Embryonic facial prominence (tissue), 1 donor: ENCODE results near the gene CCDC175.

ENCODE experiments used
- DNase-seq: peaks from one replicate; pipeline ENCODE4 v3.0.0-alpha.2; 2016; ENCODE audit errors: extremely low spot score

CCDC175 gene

GRCh38 chr14:59540852-59541251, 35.8 kb downstream of the CCDC175 start:
- no peak for DNase-seq

GRCh38 chr14:59538936-59539335, 37.7 kb downstream of the CCDC175 start:
- DNase-seq = no peak

- DNase-seq = no peak
Observed at GRCh38 chr14:59537476-59537875, 39.1 kb downstream of the CCDC175 start.

GRCh38 chr14:59534361-59534987, 42.1 kb downstream of the CCDC175 start:
- DNase-seq = no peak

- no peak for DNase-seq
Observed at GRCh38 chr14:59532419-59532818, 44.2 kb downstream of the CCDC175 start.

GRCh38 chr14:59530349-59530748, 46.3 kb downstream of the CCDC175 start:
- no peak for DNase-seq

GRCh38 chr14:59529189-59529588, 47.4 kb downstream of the CCDC175 start:
- no peak for DNase-seq

- no peak for DNase-seq
Observed at GRCh38 chr14:59520224-59520623, 56.4 kb downstream of the CCDC175 start.

GRCh38 chr14:59511916-59512575, 64.6 kb downstream of the CCDC175 start:
- DNase-seq = no peak

- DNase-seq = no peak
Observed at GRCh38 chr14:59510966-59511365, 65.6 kb downstream of the CCDC175 start.

GRCh38 chr14:59510001-59510400, 66.6 kb downstream of the CCDC175 start:
- DNase-seq = no peak

GRCh38 chr14:59509101-59509500, 67.5 kb downstream of the CCDC175 start:
- DNase-seq = no peak

GRCh38 chr14:59507752-59508103, 68.9 kb downstream of the CCDC175 start:
- no peak for DNase-seq

- DNase-seq = no peak
Observed at GRCh38 chr14:59507063-59507751, 69.4 kb downstream of the CCDC175 start.

GRCh38 chr14:59503256-59503655, 73.4 kb downstream of the CCDC175 start:
- no peak for DNase-seq

- no peak for DNase-seq
Observed at GRCh38 chr14:59500732-59501131, 75.9 kb downstream of the CCDC175 start.

- no peak for DNase-seq
Observed at GRCh38 chr14:59492384-59492783, 84.2 kb downstream of the CCDC175 start.

- no peak for DNase-seq
Observed at GRCh38 chr14:59490756-59491155, 85.9 kb downstream of the CCDC175 start.

- DNase-seq = no peak
Observed at GRCh38 chr14:59484639-59485175, 91.9 kb downstream of the CCDC175 start.

- DNase-seq = peak; percentile 91
Observed at GRCh38 chr14:59483819-59484638, 92.6 kb downstream of the CCDC175 start, which contains the start of the genes JKAMP and L3HYPDH. JKAMP (plus strand) TSS chr14:59484517; CDS start chr14:59484590, 73 bp downstream. L3HYPDH (minus strand) TSS chr14:59484408; CDS start chr14:59484316, 92 bp downstream.

- DNase-seq = no peak
Observed at GRCh38 chr14:59483363-59483762, 93.2 kb downstream of the CCDC175 start.
